Brain microvascular endothelial cell (primary cell): Measurements from ENCODE around the gene EME2.
"Not testable (repeated sequence)": the region's sequence is repeated elsewhere in the genome, so short reads cannot be mapped to it uniquely, and the experiment has no call there.

Experiments used
- DNase-seq: peaks from one replicate; pipeline ENCODE4 v3.0.0-alpha.2; 2020
- H3K27ac ChIP-seq: fragments of 250-450 bp; sonication (Bioruptor Pico); 2 replicates; pipeline ENCODE4 v1.5.1; 2020; ENCODE audit warnings: mild to moderate bottlenecking, moderate library complexity
- H3K27me3 ChIP-seq: fragments of 250-450 bp; sonication (Bioruptor Pico); replicated peaks from 2 replicates; pipeline ENCODE4 v1.5.1; 2020; ENCODE audit warnings: mild to moderate bottlenecking
- H3K36me3 ChIP-seq: fragments of 250-450 bp; sonication (Bioruptor Pico); replicated peaks from 2 replicates; pipeline ENCODE4 v1.5.1; 2020; ENCODE audit warnings: mild to moderate bottlenecking
- H3K4me3 ChIP-seq: 2 replicates; pipeline ENCODE4 v1.5.1; 2011; ENCODE audit warnings: low read depth, mild to moderate bottlenecking, control low read depth, low read length, moderate library complexity
- in situ Hi-C: cut with HindIII; loops from 2 replicates; pipeline ENCODE4 v1.10.0; 2017; ENCODE audit warnings: low sequenced_read_pairs, low pct_ligation_motif_present
- TF ChIP-seq, protein P1 (sequence below): IDR thresholded peaks from 2 replicates; pipeline ENCODE4 v1.5.1; 2011; ENCODE audit warnings: low read depth, mild to moderate bottlenecking, moderate library complexity, low read length, control low read depth, inconsistent platforms; ENCODE audit errors: missing control alignments

EME2 gene

DNA sequence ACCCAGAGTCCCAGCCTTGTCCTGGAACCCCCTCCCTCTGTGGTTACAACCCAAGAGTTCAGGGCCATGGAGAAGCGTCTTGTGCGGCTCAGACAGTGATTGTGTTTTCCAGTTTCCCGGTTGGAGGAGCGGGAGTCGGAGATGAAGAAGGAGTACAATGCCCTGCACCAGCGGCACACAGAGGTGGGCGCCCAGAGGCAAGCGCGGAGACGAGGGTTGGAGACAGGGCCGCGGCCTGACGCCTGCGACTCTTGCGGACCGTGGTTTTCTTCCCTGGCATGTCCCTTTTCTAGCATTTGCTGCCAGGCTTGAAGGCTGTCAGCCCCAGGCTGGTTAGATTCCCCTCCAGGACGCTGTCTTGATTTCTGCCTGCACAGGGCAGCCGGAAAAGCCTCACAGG is 43.6 kb upstream of the EME2 start:
- no peak overlapping the region for H3K27ac ChIP-seq
- DNase-seq = no peak
- H3K36me3 ChIP-seq = peaks cover 50% of the 10 kb centered on the region
- TF ChIP-seq, protein P1, sequence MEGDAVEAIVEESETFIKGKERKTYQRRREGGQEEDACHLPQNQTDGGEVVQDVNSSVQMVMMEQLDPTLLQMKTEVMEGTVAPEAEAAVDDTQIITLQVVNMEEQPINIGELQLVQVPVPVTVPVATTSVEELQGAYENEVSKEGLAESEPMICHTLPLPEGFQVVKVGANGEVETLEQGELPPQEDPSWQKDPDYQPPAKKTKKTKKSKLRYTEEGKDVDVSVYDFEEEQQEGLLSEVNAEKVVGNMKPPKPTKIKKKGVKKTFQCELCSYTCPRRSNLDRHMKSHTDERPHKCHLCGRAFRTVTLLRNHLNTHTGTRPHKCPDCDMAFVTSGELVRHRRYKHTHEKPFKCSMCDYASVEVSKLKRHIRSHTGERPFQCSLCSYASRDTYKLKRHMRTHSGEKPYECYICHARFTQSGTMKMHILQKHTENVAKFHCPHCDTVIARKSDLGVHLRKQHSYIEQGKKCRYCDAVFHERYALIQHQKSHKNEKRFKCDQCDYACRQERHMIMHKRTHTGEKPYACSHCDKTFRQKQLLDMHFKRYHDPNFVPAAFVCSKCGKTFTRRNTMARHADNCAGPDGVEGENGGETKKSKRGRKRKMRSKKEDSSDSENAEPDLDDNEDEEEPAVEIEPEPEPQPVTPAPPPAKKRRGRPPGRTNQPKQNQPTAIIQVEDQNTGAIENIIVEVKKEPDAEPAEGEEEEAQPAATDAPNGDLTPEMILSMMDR = no peak
- no peak overlapping the region for H3K4me3 ChIP-seq
- H3K27me3 ChIP-seq = no peaks in the 10 kb centered on the region
- in situ Hi-C loops = no loop called here

GRCh38 chr16:1729445-1729844 is 43.2 kb upstream of the EME2 start:
- in situ Hi-C loops = no loop called here
- H3K27ac ChIP-seq = no peak overlapping the region
- DNase-seq = no peak
- no peak overlapping the region for H3K4me3 ChIP-seq
- H3K36me3 ChIP-seq = peaks cover 54% of the 10 kb centered on the region
- H3K27me3 ChIP-seq = no peaks in the 10 kb centered on the region
- TF ChIP-seq, protein P1 = no peak

GRCh38 chr16:1731073-1731472 is 41.5 kb upstream of the EME2 start:
- in situ Hi-C loops = no loop called here
- peaks cover 54% of the 10 kb centered on the region for H3K36me3 ChIP-seq
- TF ChIP-seq, protein P1 = no peak
- no peak overlapping the region for H3K4me3 ChIP-seq
- no peak for DNase-seq
- no peak overlapping the region for H3K27ac ChIP-seq
- no peaks in the 10 kb centered on the region for H3K27me3 ChIP-seq

- Histone ChIP-seq H3K36me3 (peaks cover 48% of the 10 kb centered on the region), H3K4me3 (no peak overlapping the region), H3K27me3 (no peaks in the 10 kb centered on the region), H3K27ac (no peak overlapping the region)
- TF ChIP-seq, protein P1 = no peak
- DNase-seq = no peak
- in situ Hi-C loops = no loop called here
Measured at GRCh38 chr16:1731603-1732002, 41.0 kb upstream of the EME2 start.

GRCh38 chr16:1732071-1732470 is 40.5 kb upstream of the EME2 start:
- peaks cover 44% of the 10 kb centered on the region for H3K36me3 ChIP-seq
- in situ Hi-C loops = no loop called here

DNA sequence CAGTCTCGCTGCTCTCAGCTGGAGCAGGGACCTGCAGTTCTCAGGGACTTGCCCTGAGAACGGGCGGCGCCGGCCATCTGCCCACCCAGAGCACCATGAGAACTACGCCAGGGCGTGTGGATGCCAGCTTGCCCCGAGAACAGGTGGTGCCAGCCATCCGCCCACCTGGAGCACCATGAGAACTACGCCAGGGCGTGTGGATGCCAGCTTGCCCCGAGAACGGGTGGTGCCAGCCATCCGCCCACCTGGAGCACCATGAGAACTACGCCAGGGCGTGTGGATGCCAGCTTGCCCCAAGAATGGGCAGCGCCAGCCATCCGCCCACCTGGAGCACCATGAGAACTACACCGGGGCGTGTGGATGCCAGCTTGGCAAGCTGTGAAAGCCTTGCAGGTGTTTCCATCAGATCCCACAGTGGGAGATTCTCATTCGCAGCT is 40.0 kb upstream of the EME2 start:
- H3K27me3 ChIP-seq, H3K27ac ChIP-seq, DNase-seq, in situ Hi-C loops, H3K4me3 ChIP-seq: not testable (repeated sequence)
- peaks cover 41% of the 10 kb centered on the region for H3K36me3 ChIP-seq

More at GRCh38 chr16:1732071-1732470, 40.5 kb upstream of the EME2 start:
- Histone ChIP-seq H3K27me3 (no peaks in the 10 kb centered on the region), H3K27ac (no peak overlapping the region), H3K4me3 (no peak overlapping the region)
- TF ChIP-seq, protein P1 = no peak
- DNase-seq = no peak
